Measurements from ENCODE around the gene ACAD8. TPM values are rescaled to one million over a fixed set of nuclear protein-coding genes. Genes with fewer than 3 reads are reported as not detected.

ACAD8 gene
- total and polyA plus RNA-seq, 2 of the 8 experiments (the other 6 are each of a cell fraction or from before 2014, with no cell fraction given), result 45.8 to 52.7 TPM

DNA sequence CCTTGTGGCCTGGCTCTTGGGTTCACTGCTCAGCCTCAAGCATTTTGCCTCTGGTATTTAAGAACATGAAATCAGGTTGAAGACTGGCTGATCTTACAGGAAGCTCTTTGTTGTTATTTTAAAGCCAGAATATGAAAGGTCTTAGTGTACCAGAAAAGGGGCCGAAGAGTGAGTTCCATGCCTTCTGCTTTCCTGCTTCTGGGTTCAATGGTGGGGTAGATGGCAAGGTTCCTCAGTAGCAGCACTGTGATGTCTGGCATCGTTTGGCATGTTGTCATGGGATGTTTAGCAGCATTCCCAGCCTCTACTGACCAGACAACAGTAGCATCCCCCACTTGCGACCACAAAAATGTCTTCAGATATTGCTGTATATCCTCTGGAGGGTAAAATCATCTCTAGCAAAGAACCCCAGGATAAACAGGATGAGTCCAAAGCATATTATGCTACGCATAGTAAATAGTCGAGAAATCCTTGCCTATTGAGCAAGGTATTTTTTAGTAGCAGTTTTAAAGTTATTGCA lies 26.5 kb upstream of the ACAD8 start:
- no peaks in the 10 kb centered on the region for H3K9me3 ChIP-seq (ENCODE audit: insufficient read depth in 2 of 2, low read depth in 1 of 2, low read length in 1 of 2)
- no peak overlapping the region for H4K5ac ChIP-seq (ENCODE audit: insufficient read length, low read depth, low read length)
- peaks cover 20% of the 10 kb centered on the region for H3K23me2 ChIP-seq (ENCODE audit: low read depth, low read length)
- no peaks in the 10 kb centered on the region for H3K36me3 ChIP-seq (ENCODE audit: control insufficient read depth in 2 of 4, insufficient read depth in 4 of 4, low read length in 3 of 4)
- peaks cover 0 to 6% (median 0%) of the 10 kb centered on the region in 4 experiments; a peak in 1 of 7 replicates for H3K27me3 ChIP-seq (replicated peaks in 1 of 4; ENCODE audit: control insufficient read depth in 3 of 4, extremely low read depth in 1 of 4, insufficient read depth in 3 of 4, low read length in 3 of 4)
- no peak overlapping the region; a peak in 1 of 4 replicates for H3K4me2 ChIP-seq (ENCODE audit: insufficient read depth in 1 of 2, low read depth in 2 of 2, low read length in 2 of 2)
- 77% methylated on average over 5 of the region's 5 CpGs; no CpG with 5 or more reads in 1 of the 2 experiments for WGBS, 2 experiments (ENCODE audit: extremely low coverage in 1 of 2, insufficient coverage in 1 of 2, insufficient read length in 1 of 2, insufficient replicate concordance in 2 of 2, low coverage in 1 of 2, low lambda C conversion rate in 2 of 2, missing lambda C conversion rate in 1 of 2)
- H3K79me2 ChIP-seq (ENCODE audit: control insufficient read depth in 1 of 2, insufficient read depth in 2 of 2, low read length in 2 of 2), result peaks cover 0 to 26% of the 10 kb centered on the region in 2 experiments; a peak in 2 of 4 replicates
- no peak overlapping the region for H2BK12ac ChIP-seq (ENCODE audit: low read depth, low read length)
- CTCF ChIA-PET (ENCODE audit: partially characterized antibody), result interaction anchor here (1.1 to 4.8 kb wide), 2 partner anchors 17 kb away, joined by 3 to 23 read pairs; no protein-coding TSS in a partner anchor
- no peak overlapping the region for H2BK5ac ChIP-seq (ENCODE audit: low read depth, low read length)
- no peak overlapping the region for H4K91ac ChIP-seq (replicated peaks; ENCODE audit: insufficient read length, low read length)
- H3K56ac ChIP-seq (replicated peaks; ENCODE audit: insufficient read length, low read depth, low read length), result no peak overlapping the region
- H3K79me1 ChIP-seq (ENCODE audit: low read depth, low read length), result peaks cover 4% of the 10 kb centered on the region
- peaks cover 0 to 10% of the 10 kb centered on the region in 2 experiments for H4K20me1 ChIP-seq (replicated peaks in 1 of 2; ENCODE audit: control insufficient read depth in 1 of 2, insufficient read depth in 2 of 2, low read length in 2 of 2)
- no peak overlapping the region for H4K8ac ChIP-seq (ENCODE audit: extremely low read depth, insufficient read depth, low read length)
- no peak overlapping the region for H2BK120ac ChIP-seq (replicated peaks; ENCODE audit: low read depth, low read length)
- H3K4me1 ChIP-seq (replicated peaks in 1 of 4; ENCODE audit: control insufficient read depth in 3 of 4, insufficient read depth in 4 of 4, low read length in 3 of 4), result peaks cover 0 to 5% (median 3%) of the 10 kb centered on the region in 4 experiments
- DNase-seq (ENCODE audit: low read depth in 1 of 2, low spot score in 2 of 2), result no peak
- H2BK20ac ChIP-seq (ENCODE audit: low read length), result no peak overlapping the region
- POLR2A ChIA-PET (ENCODE audit: partially characterized antibody), result interaction anchor here (2.4 kb wide), 1 partner anchor 15 kb away, joined by 7 read pairs; no protein-coding TSS in a partner anchor
- no peak overlapping the region for H2BK15ac ChIP-seq (ENCODE audit: low read length)
- H3K18ac ChIP-seq (ENCODE audit: extremely low read depth, low read length), result no peak overlapping the region
- no peak overlapping the region for H3K4me3 ChIP-seq (ENCODE audit: extremely low read depth in 1 of 4, insufficient read depth in 2 of 4, low read depth in 3 of 4, low read length in 4 of 4)
- no peak overlapping the region for H3K23ac ChIP-seq (ENCODE audit: insufficient read length)
- no peak overlapping the region for H3K9ac ChIP-seq (replicated peaks in 1 of 4; ENCODE audit: extremely low read depth in 1 of 4, low read depth in 3 of 4, low read length in 3 of 4)
- no peak overlapping the region for H3K14ac ChIP-seq (ENCODE audit: insufficient read length)
- H3K4ac ChIP-seq (replicated peaks; ENCODE audit: insufficient read length, low read depth, low read length), result no peak overlapping the region
- no peak overlapping the region for H2AFZ ChIP-seq (ENCODE audit: low read length)
- H2AK5ac ChIP-seq (ENCODE audit: low read depth, low read length), result no peak overlapping the region
- no peak overlapping the region for H3K27ac ChIP-seq (ENCODE audit: low read depth, low read length)
- no peak for FAIRE-seq
- TF ChIP-seq TAF1 (IDR thresholded peaks at IDR 0.05; ENCODE audit: low read depth, low read length) (no peak), POLR2AphosphoS5 (IDR thresholded peaks at IDR 0.05; ENCODE audit: low read depth, low read length) (no peak), JUND (IDR thresholded peaks at IDR 0.05; ENCODE audit: low read length) (no peak), POLR2A (IDR thresholded peaks at IDR 0.05; ENCODE audit: control extremely low read depth in 1 of 2, low read depth in 2 of 2, low read length in 2 of 2) (no peak), SIX5 (IDR thresholded peaks at IDR 0.05; ENCODE audit: low read depth, low read length) (no peak), JUN (IDR thresholded peaks at IDR 0.05; ENCODE audit: low read depth, low read length) (no peak), TCF12 (IDR thresholded peaks at IDR 0.05; ENCODE audit: low read depth, low read length) (no peak), KDM1A (IDR thresholded peaks at IDR 0.05; ENCODE audit: borderline replicate concordance, low read length) (no peak), SUZ12 (IDR thresholded peaks at IDR 0.05; ENCODE audit: low read length) (no peak)
- TF ChIP-seq, protein P1, sequence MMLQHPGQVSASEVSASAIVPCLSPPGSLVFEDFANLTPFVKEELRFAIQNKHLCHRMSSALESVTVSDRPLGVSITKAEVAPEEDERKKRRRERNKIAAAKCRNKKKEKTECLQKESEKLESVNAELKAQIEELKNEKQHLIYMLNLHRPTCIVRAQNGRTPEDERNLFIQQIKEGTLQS (IDR thresholded peaks at IDR 0.05; ENCODE audit: insufficient read depth, low read depth, low read length), result no peak
- TF ChIP-seq, protein P2, sequence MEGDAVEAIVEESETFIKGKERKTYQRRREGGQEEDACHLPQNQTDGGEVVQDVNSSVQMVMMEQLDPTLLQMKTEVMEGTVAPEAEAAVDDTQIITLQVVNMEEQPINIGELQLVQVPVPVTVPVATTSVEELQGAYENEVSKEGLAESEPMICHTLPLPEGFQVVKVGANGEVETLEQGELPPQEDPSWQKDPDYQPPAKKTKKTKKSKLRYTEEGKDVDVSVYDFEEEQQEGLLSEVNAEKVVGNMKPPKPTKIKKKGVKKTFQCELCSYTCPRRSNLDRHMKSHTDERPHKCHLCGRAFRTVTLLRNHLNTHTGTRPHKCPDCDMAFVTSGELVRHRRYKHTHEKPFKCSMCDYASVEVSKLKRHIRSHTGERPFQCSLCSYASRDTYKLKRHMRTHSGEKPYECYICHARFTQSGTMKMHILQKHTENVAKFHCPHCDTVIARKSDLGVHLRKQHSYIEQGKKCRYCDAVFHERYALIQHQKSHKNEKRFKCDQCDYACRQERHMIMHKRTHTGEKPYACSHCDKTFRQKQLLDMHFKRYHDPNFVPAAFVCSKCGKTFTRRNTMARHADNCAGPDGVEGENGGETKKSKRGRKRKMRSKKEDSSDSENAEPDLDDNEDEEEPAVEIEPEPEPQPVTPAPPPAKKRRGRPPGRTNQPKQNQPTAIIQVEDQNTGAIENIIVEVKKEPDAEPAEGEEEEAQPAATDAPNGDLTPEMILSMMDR (IDR thresholded peaks at IDR 0.05; ENCODE audit: control extremely low read depth in 1 of 3, insufficient read depth in 1 of 3, low read depth in 1 of 3, low read length in 3 of 3), result no peak

Measured in H1 (cell line).